Activated effector memory CD4-positive, alpha-beta T cell treated with Interleukin-2 at 50 U/mL for 16 hours (primary cell): Measurements from ENCODE around the gene PSMF1.
"Not testable (repeated sequence)": the region's sequence is repeated elsewhere in the genome, so short reads cannot be mapped to it uniquely, and the experiment has no call there.

Source experiments
- DNase-seq: peaks from one replicate; pipeline ENCODE4 v3.0.0-alpha.2; 2020

PSMF1 gene

GRCh38 chr20:1122388-1123315 is 4.2 kb downstream of the PSMF1 start:
- no peak for DNase-seq

DNA sequence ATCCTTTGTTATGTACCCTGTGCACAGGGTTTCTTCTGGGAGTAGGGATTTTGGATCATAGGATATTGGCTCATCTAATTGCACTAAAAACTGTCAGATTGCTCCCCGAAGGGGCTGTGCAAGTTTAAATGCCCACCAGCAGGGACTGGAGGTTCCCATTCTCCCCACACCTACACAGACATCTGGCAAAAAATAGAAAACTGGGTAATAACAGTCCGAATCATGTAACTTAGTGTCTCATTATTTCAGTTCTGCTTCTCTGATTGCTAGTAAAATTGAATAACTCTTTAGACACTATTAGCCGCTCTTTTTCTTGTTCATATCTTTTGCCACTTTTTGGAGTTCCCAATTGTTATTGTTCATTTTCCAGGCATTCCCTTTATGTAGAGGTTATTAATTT is 5.3 kb downstream of the PSMF1 start:
- no peak for DNase-seq

GRCh38 chr20:1124421-1124820 is 6.0 kb downstream of the PSMF1 start:
- no peak for DNase-seq

DNA sequence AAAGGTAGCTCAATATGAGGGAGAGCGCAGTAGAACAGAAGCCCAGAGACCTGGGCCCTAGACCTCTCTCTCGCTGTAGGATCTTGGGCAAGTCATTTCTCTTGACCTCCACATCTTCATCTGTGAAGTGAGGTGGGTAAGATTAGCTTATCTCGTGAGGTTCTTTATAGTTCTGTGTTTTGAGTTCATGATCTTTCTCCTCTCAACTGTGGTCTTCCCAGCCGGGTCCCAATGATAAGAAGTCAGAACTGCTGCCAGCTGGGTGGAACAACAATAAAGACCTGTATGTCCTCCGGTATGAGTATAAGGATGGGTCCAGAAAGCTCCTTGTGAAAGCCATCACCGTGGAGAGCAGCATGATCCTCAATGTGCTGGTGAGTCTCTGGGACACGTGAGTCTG is 6.9 kb downstream of the PSMF1 start:
- DNase-seq: no peak

- DNase-seq: no peak
Measured at GRCh38 chr20:1127840-1128239, 9.4 kb downstream of the PSMF1 start.

- DNase-seq: no peak
Measured at GRCh38 chr20:1130058-1130694, 11.8 kb downstream of the PSMF1 start.

DNA sequence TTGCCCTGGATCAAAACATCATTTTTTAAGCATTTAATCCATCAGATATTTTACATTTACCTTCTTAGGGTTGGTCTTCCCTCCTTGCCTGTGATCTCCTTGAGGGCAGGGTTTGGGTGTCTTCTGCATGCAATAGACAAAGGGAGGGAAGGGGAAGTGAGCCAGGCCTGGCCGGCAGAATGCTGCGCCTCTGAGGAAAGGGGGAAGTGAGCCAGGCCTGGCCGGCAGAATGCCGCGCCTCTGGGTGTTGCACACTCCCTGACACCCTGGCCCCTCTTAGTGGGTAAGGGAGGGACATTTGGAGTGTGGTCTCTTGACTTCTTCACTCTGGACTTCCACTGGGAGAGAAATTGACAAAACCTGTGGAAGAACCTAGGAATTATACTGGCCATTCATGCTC is 12.4 kb downstream of the PSMF1 start:
- DNase-seq: no peak

GRCh38 chr20:1131354-1131753 is 13.0 kb downstream of the PSMF1 start:
- DNase-seq: no peak

- DNase-seq: no peak
Measured at GRCh38 chr20:1134355-1134754, 16.0 kb downstream of the PSMF1 start.

DNA sequence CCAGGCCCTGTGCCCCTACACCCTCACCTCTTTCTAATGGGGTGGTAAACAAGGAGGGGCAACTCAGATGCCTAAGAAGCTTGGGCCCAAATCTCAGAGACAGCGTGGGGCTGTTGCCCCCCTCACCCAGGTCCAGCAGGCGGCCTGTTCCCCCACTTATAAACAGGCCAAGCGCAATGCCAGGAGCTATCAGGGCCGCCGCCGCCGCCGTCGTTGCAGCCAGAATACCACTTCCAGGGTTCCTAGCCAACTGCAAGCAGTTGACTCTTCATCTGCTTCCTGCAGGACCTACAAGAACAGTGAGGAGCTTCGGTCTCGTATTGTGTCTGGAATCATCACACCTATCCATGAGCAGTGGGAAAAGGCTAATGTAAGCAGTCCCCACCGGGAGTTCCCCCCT is 16.4 kb downstream of the PSMF1 start:
- no peak for DNase-seq

- DNase-seq: no peak
Measured at GRCh38 chr20:1137236-1137635, 18.8 kb downstream of the PSMF1 start.

GRCh38 chr20:1144401-1145172 is 26.2 kb downstream of the PSMF1 start:
- DNase-seq: no peak

- no peak for DNase-seq
Measured at GRCh38 chr20:1146957-1147356, 28.6 kb downstream of the PSMF1 start.

DNA sequence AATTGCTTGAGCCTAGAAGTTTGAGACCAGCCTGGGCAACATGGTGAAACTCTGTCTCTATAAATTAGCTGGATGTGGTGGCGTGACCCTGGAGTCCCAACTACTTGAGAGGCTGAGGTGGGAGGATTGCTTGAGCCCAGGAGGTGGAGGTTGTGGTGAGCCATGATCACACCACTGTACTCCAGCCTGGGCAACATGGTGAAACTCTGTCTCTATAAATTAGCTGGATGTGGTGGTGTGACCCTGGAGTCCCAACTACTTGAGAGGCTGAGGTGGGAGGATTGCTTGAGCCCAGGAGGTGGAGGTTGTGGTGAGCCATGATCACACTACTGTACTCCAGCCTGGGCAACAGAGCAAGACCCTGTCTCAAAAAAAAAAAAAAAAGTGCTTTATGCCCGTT is 31.4 kb downstream of the PSMF1 start:
- not testable (repeated sequence) for DNase-seq

DNA sequence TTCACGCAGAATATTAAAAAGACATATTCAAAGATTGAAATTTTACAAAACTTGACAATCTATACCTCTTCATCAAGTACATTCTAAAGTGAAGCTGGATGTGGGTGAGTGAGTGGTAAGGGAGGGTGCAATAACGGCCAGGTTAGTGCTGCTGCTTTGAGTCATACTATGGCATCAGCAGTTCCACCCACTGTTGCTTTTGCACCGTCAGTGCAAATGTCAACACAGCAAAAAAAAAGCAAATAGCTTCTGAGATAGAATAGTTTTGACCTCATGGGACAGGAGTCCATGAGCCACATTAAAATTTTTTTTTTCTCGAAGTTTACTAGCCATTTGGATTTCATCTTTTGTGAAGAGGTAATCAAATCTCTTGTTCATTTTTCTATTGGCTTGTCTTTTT is 31.8 kb downstream of the PSMF1 start:
- no peak for DNase-seq

- DNase-seq: no peak
Measured at GRCh38 chr20:1150968-1151367, 32.6 kb downstream of the PSMF1 start.

- DNase-seq: no peak
Measured at GRCh38 chr20:1154226-1154625, 35.8 kb downstream of the PSMF1 start.

GRCh38 chr20:1154691-1155090 is 36.3 kb downstream of the PSMF1 start:
- no peak for DNase-seq

DNA sequence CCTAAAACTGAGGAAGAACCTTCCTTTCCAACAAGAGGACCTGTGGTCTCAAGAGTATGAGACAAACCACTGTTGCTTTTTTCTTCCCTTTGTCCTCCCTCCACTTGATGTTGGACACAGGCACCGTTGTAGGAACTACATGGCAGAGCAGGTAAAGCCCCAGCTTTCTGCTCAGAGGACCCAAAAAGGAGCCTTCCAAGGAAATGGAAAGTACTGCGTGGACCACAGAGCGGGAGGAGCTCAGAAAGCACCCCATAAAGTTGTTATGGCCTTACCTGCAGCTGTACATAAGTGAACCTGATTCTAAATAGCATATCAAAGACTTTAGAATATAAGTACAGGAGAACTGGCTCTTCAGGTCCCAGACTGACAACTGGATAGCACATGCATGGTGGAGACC is 36.9 kb downstream of the PSMF1 start:
- DNase-seq: no peak

DNA sequence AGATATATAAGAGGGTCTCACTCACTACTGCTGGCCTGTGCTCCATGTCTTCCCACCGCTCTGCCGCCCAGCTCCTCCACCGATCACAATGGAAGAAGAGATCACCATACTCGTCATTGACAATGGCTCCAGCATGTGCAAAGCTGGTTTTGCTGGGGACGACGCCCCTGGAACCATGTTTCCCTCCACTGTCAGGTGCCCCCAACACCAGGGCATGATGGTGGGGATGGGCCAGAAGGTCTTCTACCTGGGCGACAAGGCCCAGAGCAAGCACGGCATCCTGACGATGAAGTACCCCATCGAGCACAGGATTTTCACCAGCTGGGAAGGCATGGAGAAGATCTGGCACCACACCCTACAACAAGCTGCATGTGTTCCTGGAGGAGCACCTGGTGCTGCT is 42.1 kb downstream of the PSMF1 start:
- no peak for DNase-seq

DNA sequence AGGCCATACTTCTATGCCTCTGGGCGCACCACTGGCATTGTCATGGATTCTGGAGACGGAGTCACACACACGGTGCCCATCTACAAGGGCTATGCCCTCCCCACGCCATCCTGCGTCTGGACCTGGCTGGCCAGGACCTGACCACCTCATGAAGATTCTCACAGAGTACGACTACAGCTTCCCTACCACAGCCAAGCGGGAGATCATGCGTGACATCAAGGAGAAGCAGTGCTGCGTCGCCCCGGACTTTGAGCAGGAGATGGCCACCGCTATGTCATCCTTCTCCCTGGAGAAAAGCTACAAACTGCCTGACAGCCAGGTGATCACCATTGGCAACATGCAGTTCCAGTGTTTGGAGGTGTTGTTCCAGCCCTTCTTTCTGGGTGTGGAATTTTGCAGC is 42.6 kb downstream of the PSMF1 start:
- no peak for DNase-seq

- DNase-seq: no peak
Measured at GRCh38 chr20:1163105-1163504, 44.7 kb downstream of the PSMF1 start.

GRCh38 chr20:1163653-1164052 is 45.3 kb downstream of the PSMF1 start:
- DNase-seq: no peak

GRCh38 chr20:1164871-1165270 is 46.5 kb downstream of the PSMF1 start:
- no peak for DNase-seq
